ENCODE results near the gene KANSL1. TPM values are rescaled to one million over a fixed set of nuclear protein-coding genes. Genes with fewer than 3 reads are reported as not detected.

Gene KANSL1
- total RNA-seq, 1 donor from 2014 or later, result 99.8 TPM

- H3K36me3 Mint-ChIP-seq (ENCODE audit: low read depth, unreplicated experiment), result peaks cover 26% of the 10 kb centered on the region
- no peak overlapping the region for H3K4me2 ChIP-seq (ENCODE audit: low read length)
These were observed 160.3 kb downstream of the KANSL1 start for GRCh38 chr17:46032909-46033308.

GRCh38 chr17:46031920-46032319 is 161.3 kb downstream of the KANSL1 start:
- no peak overlapping the region for H3K4me2 ChIP-seq (ENCODE audit: low read length)
- peaks cover 56% of the 10 kb centered on the region for H3K36me3 ChIP-seq (ENCODE audit: insufficient read depth, low read length)
- no peak overlapping the region for H3K4me3 Mint-ChIP-seq (ENCODE audit: unreplicated experiment)
- H3K9me3 ChIP-seq (ENCODE audit: insufficient read depth, low read depth, low read length), result no peaks in the 10 kb centered on the region
- no peak for TF ChIP-seq CTCF (IDR thresholded peaks at IDR 0.05; ENCODE audit: insufficient read depth, low read depth, low read length)
- TF ChIP-seq EZH2 (IDR thresholded peaks at IDR 0.05; ENCODE audit: insufficient read depth, low read length), result no peak
- no peaks in the 10 kb centered on the region for H3K27me3 Mint-ChIP-seq (ENCODE audit: low read depth, unreplicated experiment)
- no peaks in the 10 kb centered on the region for H3K4me1 Mint-ChIP-seq (ENCODE audit: low read depth, unreplicated experiment)
- no peak overlapping the region for H3K27ac ChIP-seq (ENCODE audit: low read depth, low read length)
- FAIRE-seq, result no peak
- no peak overlapping the region for H2AFZ ChIP-seq (ENCODE audit: low read depth, low read length)
- H3K4me1 ChIP-seq (ENCODE audit: insufficient read depth, low read length), result no peaks in the 10 kb centered on the region
- no peaks in the 10 kb centered on the region for H3K79me2 ChIP-seq (ENCODE audit: insufficient read depth, low read length)
- H3K27me3 ChIP-seq (ENCODE audit: insufficient read depth, low read length), result no peaks in the 10 kb centered on the region
- H4K20me1 ChIP-seq (ENCODE audit: insufficient read depth, low read length), result peaks cover 41% of the 10 kb centered on the region
- no peak for DNase-seq (ENCODE audit: low read depth)
- peaks cover 29% of the 10 kb centered on the region for H3K36me3 Mint-ChIP-seq (ENCODE audit: low read depth, unreplicated experiment)
- no peak overlapping the region for H3K4me3 ChIP-seq (ENCODE audit: insufficient read depth, low read depth, low read length)
- H3K9ac ChIP-seq (ENCODE audit: low read length), result no peak overlapping the region
- H3K9me3 Mint-ChIP-seq (ENCODE audit: unreplicated experiment), result no peaks in the 10 kb centered on the region
- no peak overlapping the region for H3K27ac Mint-ChIP-seq (ENCODE audit: unreplicated experiment)

More at GRCh38 chr17:46032909-46033308, 160.3 kb downstream of the KANSL1 start:
- H3K27ac Mint-ChIP-seq (ENCODE audit: unreplicated experiment), result no peak overlapping the region
- H3K9me3 Mint-ChIP-seq (ENCODE audit: unreplicated experiment), result no peaks in the 10 kb centered on the region
- Histone ChIP-seq H4K20me1 (ENCODE audit: insufficient read depth, low read length) (peaks cover 38% of the 10 kb centered on the region), H3K9me3 (ENCODE audit: insufficient read depth, low read depth, low read length) (no peaks in the 10 kb centered on the region), H3K9ac (ENCODE audit: low read length) (no peak overlapping the region), H3K27me3 (ENCODE audit: insufficient read depth, low read length) (no peaks in the 10 kb centered on the region), H3K27ac (ENCODE audit: low read depth, low read length) (no peak overlapping the region), H3K36me3 (ENCODE audit: insufficient read depth, low read length) (peaks cover 65% of the 10 kb centered on the region), H3K4me1 (ENCODE audit: insufficient read depth, low read length) (no peaks in the 10 kb centered on the region), H2AFZ (ENCODE audit: low read depth, low read length) (no peak overlapping the region), H3K79me2 (ENCODE audit: insufficient read depth, low read length) (no peaks in the 10 kb centered on the region), H3K4me3 (ENCODE audit: insufficient read depth, low read depth, low read length) (no peak overlapping the region)
- no peaks in the 10 kb centered on the region for H3K27me3 Mint-ChIP-seq (ENCODE audit: low read depth, unreplicated experiment)
- TF ChIP-seq EZH2 (IDR thresholded peaks at IDR 0.05; ENCODE audit: insufficient read depth, low read length), result no peak
- TF ChIP-seq CTCF (IDR thresholded peaks at IDR 0.05; ENCODE audit: insufficient read depth, low read depth, low read length), result no peak
- H3K4me3 Mint-ChIP-seq (ENCODE audit: unreplicated experiment), result no peak overlapping the region
- DNase-seq (ENCODE audit: low read depth) (no peak), FAIRE-seq (no peak)
- no peaks in the 10 kb centered on the region for H3K4me1 Mint-ChIP-seq (ENCODE audit: low read depth, unreplicated experiment)

- Mint-ChIP-seq H3K4me3 (ENCODE audit: unreplicated experiment) (no peak overlapping the region), H3K4me1 (ENCODE audit: low read depth, unreplicated experiment) (no peaks in the 10 kb centered on the region)
These were observed 161.8 kb downstream of the KANSL1 start for GRCh38 chr17:46031440-46031839.

More at GRCh38 chr17:46031440-46031839, 161.8 kb downstream of the KANSL1 start:
- Mint-ChIP-seq H3K27me3 (ENCODE audit: low read depth, unreplicated experiment) (no peaks in the 10 kb centered on the region), H3K9me3 (ENCODE audit: unreplicated experiment) (no peaks in the 10 kb centered on the region), H3K27ac (ENCODE audit: unreplicated experiment) (no peak overlapping the region), H3K36me3 (ENCODE audit: low read depth, unreplicated experiment) (peaks cover 26% of the 10 kb centered on the region)
- Histone ChIP-seq H3K27ac (ENCODE audit: low read depth, low read length) (no peak overlapping the region), H3K9me3 (ENCODE audit: insufficient read depth, low read depth, low read length) (no peaks in the 10 kb centered on the region), H3K27me3 (ENCODE audit: insufficient read depth, low read length) (no peaks in the 10 kb centered on the region), H4K20me1 (ENCODE audit: insufficient read depth, low read length) (peaks cover 39% of the 10 kb centered on the region), H3K4me3 (ENCODE audit: insufficient read depth, low read depth, low read length) (no peak overlapping the region), H3K4me2 (ENCODE audit: low read length) (no peak overlapping the region), H3K9ac (ENCODE audit: low read length) (no peak overlapping the region), H2AFZ (ENCODE audit: low read depth, low read length) (no peak overlapping the region), H3K4me1 (ENCODE audit: insufficient read depth, low read length) (no peaks in the 10 kb centered on the region), H3K36me3 (ENCODE audit: insufficient read depth, low read length) (peaks cover 58% of the 10 kb centered on the region), H3K79me2 (ENCODE audit: insufficient read depth, low read length) (no peaks in the 10 kb centered on the region)
- TF ChIP-seq EZH2 (IDR thresholded peaks at IDR 0.05; ENCODE audit: insufficient read depth, low read length) (no peak), CTCF (IDR thresholded peaks at IDR 0.05; ENCODE audit: insufficient read depth, low read depth, low read length) (no peak)
- DNase-seq (ENCODE audit: low read depth) (no peak), FAIRE-seq (no peak)
